Gastrocnemius medialis (tissue), 4 donors: Measurements from ENCODE around the gene MLIP. TPM values are rescaled to one million over a fixed set of nuclear protein-coding genes. Genes with fewer than 3 reads are reported as not detected.

Experiments
- ATAC-seq, 2 donors: fragments of 150-250 bp; one replicate each; pipeline ENCODE4 v1.9.1; 2016
- DNase-seq, 2 donors: peaks; one replicate each; pipeline ENCODE4 v3.0.0-alpha.2; 2019
- H3K27ac ChIP-seq, 4 donors: fragments of 200-600 bp; sonication (generic); 1 replicate in 1 of 4; 2 replicates in 3 of 4; pipeline ENCODE4 v1.5.1; 2016 to 2018; ENCODE audit warnings: mild to moderate bottlenecking in 2 of 4, moderate library complexity in 1 of 4
- H3K27me3 ChIP-seq, 3 donors: fragments of 200-600 bp; sonication (generic) in 2 of 3; 1 replicate in 1 of 3; 2 replicates in 2 of 3; pipeline versions ENCODE4 v1.5.1 to v1.6.0; 2016 to 2019; ENCODE audit warnings: mild to moderate bottlenecking in 1 of 3, moderate library complexity in 1 of 3
- H3K36me3 ChIP-seq, 2 donors: fragments of 200-600 bp; sonication (generic) in 1 of 2; one replicate each; pipeline ENCODE4 v1.5.1; 2017 to 2018
- H3K4me1 ChIP-seq, 2 donors: fragments of 200-600 bp; sonication (generic) in 1 of 2; one replicate each; pipeline ENCODE4 v1.5.1; 2016 to 2017; ENCODE audit warnings: mild to moderate bottlenecking in 2 of 2
- H3K4me3 ChIP-seq, 4 donors: fragments of 200-600 bp; sonication (generic) in 3 of 4; 1 replicate in 1 of 4; 2 replicates in 3 of 4; pipeline ENCODE4 v1.5.1; 2016 to 2019; ENCODE audit warnings: mild to moderate bottlenecking in 2 of 4
- H3K9me3 ChIP-seq, 3 donors: fragments of 200-600 bp; sonication (generic) in 2 of 3; 1 replicate in 1 of 3; 2 replicates in 2 of 3; pipeline ENCODE4 v1.5.1; 2016 to 2019
- CTCF ChIP-seq, 5 experiments: fragments of 450-650 bp in 3 of 5; fragments of 200-600 bp in 2 of 5; sonication (generic) in 2 of 5; IDR thresholded peaks in 4 of 5; conservative IDR thresholded peaks in 1 of 5; 1 replicate in 4 of 5; 2 replicates in 1 of 5; pipeline ENCODE4 v1.5.1; 2016 to 2019; ENCODE audit warnings: antibody characterized with exemption in 5 of 5, mild to moderate bottlenecking in 3 of 5, moderate library complexity in 3 of 5
- POLR2A ChIP-seq, 2 donors: fragments of 450-650 bp; IDR thresholded peaks; one replicate each; pipeline ENCODE4 v1.6.1; 2017; ENCODE audit warnings: antibody characterized with exemption in 2 of 2, mild to moderate bottlenecking in 2 of 2, moderate library complexity in 2 of 2
- in situ Hi-C, 4 donors: fragments of 200-750 bp; cut with MboI; loops; one replicate each; pipeline versions ENCODE4 v1.15.0 to v1.8.0; 2017; ENCODE audit warnings: low sequenced_read_pairs in 4 of 4
- intact Hi-C: fragments of 100-400 bp; cut with DNase I; formaldehyde crosslinking; loops from one replicate; pipeline ENCODE4 v1.15.1; 2023; ENCODE audit warnings: low total_unique reads
- total RNA-seq, 4 donors: library from RNA; depleted of rRNA; stranded (reverse); fragments of >200 nt; gene quantifications; one replicate each; pipeline versions ENCODE4 v1.1.0 to v1.2.3, GENCODE V29; 2016

Gene MLIP
- total RNA-seq, 4 donors from 2014 or later = 130 to 200 (median 160) TPM

GRCh38 chr6:54071821-54072340 lies 39.4 kb upstream of the MLIP start:
- no peak for DNase-seq
- TF ChIP-seq POLR2A (IDR thresholded peaks at IDR 0.05) = no peak
- Histone ChIP-seq H3K9me3 (no peaks in the 10 kb centered on the region), H3K27me3 (no peaks in the 10 kb centered on the region), H3K4me1 (peaks cover 63 to 70% of the 10 kb centered on the region in 2 donors), H3K4me3 (no peak overlapping the region), H3K36me3 (no peaks in the 10 kb centered on the region), H3K27ac (peak overlapping the region; percentile 19 to 91 (median 82))
- intact Hi-C loops (no loop called here), in situ Hi-C loops (no loop called here)
- ATAC-seq = no peak

- no peaks in the 10 kb centered on the region for H3K36me3 ChIP-seq
- no peak overlapping the region for H3K4me3 ChIP-seq
- ATAC-seq = peak; percentile 23 to 62
- peaks cover 67 to 76% of the 10 kb centered on the region in 2 donors for H3K4me1 ChIP-seq
- intact Hi-C loops = no loop called here
- no peaks in the 10 kb centered on the region for H3K9me3 ChIP-seq
- DNase-seq = peak in 1 of 2 donors; percentile 63
- no peaks in the 10 kb centered on the region for H3K27me3 ChIP-seq
- TF ChIP-seq POLR2A (IDR thresholded peaks at IDR 0.05) (no peak), CTCF (IDR thresholded peaks at IDR 0.05 in 4 of 5, conservative IDR thresholded peaks at IDR 0.05 in 1 of 5) (no peak)
- peak overlapping the region; percentile 19 to 91 (median 82) for H3K27ac ChIP-seq
- in situ Hi-C loops = no loop called here
Observed at GRCh38 chr6:54072635-54073313, 38.5 kb upstream of the MLIP start.

- ATAC-seq (no peak), DNase-seq (no peak)
- peaks cover 67 to 76% of the 10 kb centered on the region in 2 donors for H3K4me1 ChIP-seq
- TF ChIP-seq POLR2A (IDR thresholded peaks at IDR 0.05) (no peak), CTCF (IDR thresholded peaks at IDR 0.05 in 4 of 5, conservative IDR thresholded peaks at IDR 0.05 in 1 of 5) (no peak)
- no peak overlapping the region for H3K4me3 ChIP-seq
- no peaks in the 10 kb centered on the region for H3K9me3 ChIP-seq
- in situ Hi-C loops = no loop called here
- H3K36me3 ChIP-seq = no peaks in the 10 kb centered on the region
- intact Hi-C loops = no loop called here
- H3K27ac ChIP-seq = peak overlapping the region; percentile 41 to 91 (median 82)
- H3K27me3 ChIP-seq = no peaks in the 10 kb centered on the region
Observed at GRCh38 chr6:54073487-54073886, 37.8 kb upstream of the MLIP start.

GRCh38 chr6:54074109-54074508 lies 37.1 kb upstream of the MLIP start:
- ATAC-seq (no peak), DNase-seq (no peak)
- no peaks in the 10 kb centered on the region for H3K9me3 ChIP-seq
- intact Hi-C loops (no loop called here), in situ Hi-C loops (no loop called here)
- H3K27ac ChIP-seq = peak overlapping the region; percentile 41 to 91 (median 82)
- no peaks in the 10 kb centered on the region for H3K36me3 ChIP-seq
- no peaks in the 10 kb centered on the region for H3K27me3 ChIP-seq
- peaks cover 67 to 76% of the 10 kb centered on the region in 2 donors for H3K4me1 ChIP-seq
- H3K4me3 ChIP-seq = peak overlapping the region in 1 of 4 donors; percentile 12
- TF ChIP-seq CTCF (IDR thresholded peaks at IDR 0.05 in 4 of 5, conservative IDR thresholded peaks at IDR 0.05 in 1 of 5) (no peak), POLR2A (IDR thresholded peaks at IDR 0.05) (no peak)

- in situ Hi-C loops = no loop called here
- DNase-seq = peak in 1 of 2 donors; percentile 45
- intact Hi-C loops = no loop called here
- no peak for TF ChIP-seq POLR2A (IDR thresholded peaks at IDR 0.05)
- TF ChIP-seq CTCF (IDR thresholded peaks at IDR 0.05 in 4 of 5, conservative IDR thresholded peaks at IDR 0.05 in 1 of 5) = no peak
- Histone ChIP-seq H3K9me3 (no peaks in the 10 kb centered on the region), H3K36me3 (no peaks in the 10 kb centered on the region), H3K27ac (peak overlapping the region; percentile 41 to 91 (median 82)), H3K4me3 (peak overlapping the region in 1 of 4 donors; percentile 12), H3K4me1 (peaks cover 70 to 76% of the 10 kb centered on the region in 2 donors), H3K27me3 (no peaks in the 10 kb centered on the region)
- ATAC-seq = peak; percentile 36 to 53
Observed at GRCh38 chr6:54074578-54075195, 36.6 kb upstream of the MLIP start.
